ENCODE data around the gene TRAF2.
"Not testable (repeated sequence)": the region's sequence is repeated elsewhere in the genome, so short reads cannot be mapped to it uniquely, and the experiment has no call there.

Gene TRAF2

GRCh38 chr9:136865041-136865767, 21.1 kb upstream of the TRAF2 start:
- intact Hi-C loops (cut with DNase I), result no loop called here
- peak in 1 of 42 donors; percentile 21 for DNase-seq

DNA sequence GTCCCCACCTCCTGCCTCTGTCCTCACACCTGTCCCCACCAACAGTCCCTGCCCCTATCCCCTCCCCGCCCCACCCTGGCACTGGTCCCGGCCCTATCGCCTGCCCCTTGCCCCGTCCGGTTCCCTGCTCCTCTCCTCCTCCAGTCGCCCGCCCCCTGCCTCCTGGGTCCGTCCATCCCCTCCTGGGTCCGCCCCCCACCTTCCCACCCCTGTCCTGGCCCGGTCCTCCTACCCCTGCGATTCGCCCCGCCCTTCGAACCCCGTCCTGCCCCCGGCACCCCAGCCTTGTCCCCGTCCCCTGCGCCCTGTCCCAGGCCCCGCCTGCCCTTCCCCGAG, 20.6 kb upstream of the TRAF2 start:
- DNase-seq, result peak in 1 of 42 donors; percentile 22
- intact Hi-C loops (cut with DNase I), result no loop called here

- intact Hi-C loops (cut with DNase I); DNase-seq: not testable (repeated sequence)
Observed at GRCh38 chr9:136866898-136867421, 19.4 kb upstream of the TRAF2 start.

- intact Hi-C loops (cut with DNase I), result no loop called here
- no peak for DNase-seq
Observed at GRCh38 chr9:136867480-136867879, 18.8 kb upstream of the TRAF2 start.

GRCh38 chr9:136867917-136868316, 18.4 kb upstream of the TRAF2 start:
- intact Hi-C loops (cut with DNase I), result no loop called here

DNA sequence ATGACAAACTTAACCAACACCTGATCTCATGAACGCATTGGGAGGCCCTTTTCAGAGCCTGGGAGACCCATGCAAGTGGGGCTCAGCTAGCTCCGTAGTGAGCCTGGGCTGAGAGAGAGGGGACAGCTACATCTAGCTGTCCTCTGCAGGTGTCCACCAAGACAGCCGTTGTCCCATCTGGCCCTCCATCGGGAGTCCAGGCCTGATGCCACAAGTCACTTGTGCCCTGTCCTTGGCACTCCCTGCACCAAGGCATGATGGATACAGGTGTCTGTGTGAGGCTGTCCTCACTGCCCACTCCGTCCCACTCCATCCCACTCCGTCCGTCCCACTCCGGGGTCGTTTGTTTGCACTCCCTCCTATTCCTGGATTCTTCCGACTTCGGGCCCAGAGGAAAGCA, 17.7 kb upstream of the TRAF2 start:
- DNase-seq, result no peak
- intact Hi-C loops (cut with DNase I), result no loop called here

More at GRCh38 chr9:136867917-136868316, 18.4 kb upstream of the TRAF2 start:
- no peak for DNase-seq

- DNase-seq; intact Hi-C loops (cut with DNase I): not testable (repeated sequence)
Observed at GRCh38 chr9:136869611-136870010, 16.7 kb upstream of the TRAF2 start.

- intact Hi-C loops (cut with DNase I), result no loop called here
- no peak for DNase-seq
Observed at GRCh38 chr9:136875155-136875554, 11.2 kb upstream of the TRAF2 start.

GRCh38 chr9:136876476-136876875, 9.8 kb upstream of the TRAF2 start:
- no peak for DNase-seq

DNA sequence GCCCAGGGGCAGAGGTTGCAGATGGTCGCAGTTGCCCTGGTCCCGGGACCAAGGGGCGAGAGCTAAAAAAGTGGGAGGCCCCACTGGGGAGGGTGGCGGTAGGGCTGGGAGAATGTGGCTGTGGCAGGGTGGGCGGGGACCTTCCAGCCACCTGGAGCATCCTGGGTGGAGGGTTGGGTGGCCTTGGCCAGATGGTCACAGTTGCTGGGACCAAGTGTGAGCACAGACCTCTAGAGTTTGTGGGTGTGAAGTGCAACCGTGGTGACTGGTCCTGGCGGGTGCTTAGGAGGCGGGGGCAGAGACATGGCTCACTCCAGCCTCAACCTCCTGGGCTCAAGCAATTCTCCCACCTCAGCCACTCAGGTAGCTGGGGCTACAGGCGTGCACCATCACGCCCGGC, 5.7 kb upstream of the TRAF2 start:
- intact Hi-C loops (cut with DNase I), result loop anchor here (10.0 kb wide), 1 partner anchor 64 kb away; the partner anchor contains the start of genes C8G and FBXW5

More at GRCh38 chr9:136876476-136876875, 9.8 kb upstream of the TRAF2 start:
- intact Hi-C loops (cut with DNase I), result no loop called here

GRCh38 chr9:136881691-136882108, 4.6 kb upstream of the TRAF2 start:
- intact Hi-C loops (cut with DNase I), result loop anchor here (10.0 kb wide), 1 partner anchor 63 kb away; the partner anchor contains the start of genes C8G and FBXW5
- DNase-seq, result peak in 6 of 42 donors; percentile 11 to 35 (median 24)

More for the DNA sequence above, 5.7 kb upstream of the TRAF2 start:
- DNase-seq, result no peak

- intact Hi-C loops (cut with DNase I), result loop anchor here (10.0 kb wide), 1 partner anchor 62 kb away; the partner anchor contains the start of genes C8G and FBXW5
- DNase-seq, result peak in 2 of 42 donors; percentile 26 to 34
Observed at GRCh38 chr9:136882109-136882946, 4.0 kb upstream of the TRAF2 start.

DNA sequence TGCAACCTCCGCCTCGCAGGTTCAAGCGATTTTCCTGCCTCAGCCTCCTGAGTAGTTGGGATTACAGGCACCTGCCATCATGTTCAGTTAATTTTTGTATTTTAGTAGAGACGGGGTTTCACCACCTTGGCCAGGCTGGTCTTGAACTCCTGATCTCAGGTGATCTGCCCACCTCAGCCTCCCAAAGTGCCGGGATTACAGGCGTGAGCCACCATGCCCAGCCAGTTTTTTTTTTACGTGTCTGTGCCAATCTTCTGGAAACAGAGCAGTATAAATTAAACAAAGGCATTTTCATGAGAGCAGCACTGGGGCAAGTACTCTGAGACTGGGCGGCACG, 3.4 kb upstream of the TRAF2 start:
- intact Hi-C loops (cut with DNase I), result loop anchor here (10.0 kb wide), 1 partner anchor 62 kb away; the partner anchor contains the start of genes C8G and FBXW5
- DNase-seq, result not testable (repeated sequence)

- intact Hi-C loops (cut with DNase I), result loop anchor here (10.0 kb wide), 1 partner anchor 61 kb away; the partner anchor contains the start of genes C8G and FBXW5
Observed at GRCh38 chr9:136883670-136884069, 2.6 kb upstream of the TRAF2 start.

DNA sequence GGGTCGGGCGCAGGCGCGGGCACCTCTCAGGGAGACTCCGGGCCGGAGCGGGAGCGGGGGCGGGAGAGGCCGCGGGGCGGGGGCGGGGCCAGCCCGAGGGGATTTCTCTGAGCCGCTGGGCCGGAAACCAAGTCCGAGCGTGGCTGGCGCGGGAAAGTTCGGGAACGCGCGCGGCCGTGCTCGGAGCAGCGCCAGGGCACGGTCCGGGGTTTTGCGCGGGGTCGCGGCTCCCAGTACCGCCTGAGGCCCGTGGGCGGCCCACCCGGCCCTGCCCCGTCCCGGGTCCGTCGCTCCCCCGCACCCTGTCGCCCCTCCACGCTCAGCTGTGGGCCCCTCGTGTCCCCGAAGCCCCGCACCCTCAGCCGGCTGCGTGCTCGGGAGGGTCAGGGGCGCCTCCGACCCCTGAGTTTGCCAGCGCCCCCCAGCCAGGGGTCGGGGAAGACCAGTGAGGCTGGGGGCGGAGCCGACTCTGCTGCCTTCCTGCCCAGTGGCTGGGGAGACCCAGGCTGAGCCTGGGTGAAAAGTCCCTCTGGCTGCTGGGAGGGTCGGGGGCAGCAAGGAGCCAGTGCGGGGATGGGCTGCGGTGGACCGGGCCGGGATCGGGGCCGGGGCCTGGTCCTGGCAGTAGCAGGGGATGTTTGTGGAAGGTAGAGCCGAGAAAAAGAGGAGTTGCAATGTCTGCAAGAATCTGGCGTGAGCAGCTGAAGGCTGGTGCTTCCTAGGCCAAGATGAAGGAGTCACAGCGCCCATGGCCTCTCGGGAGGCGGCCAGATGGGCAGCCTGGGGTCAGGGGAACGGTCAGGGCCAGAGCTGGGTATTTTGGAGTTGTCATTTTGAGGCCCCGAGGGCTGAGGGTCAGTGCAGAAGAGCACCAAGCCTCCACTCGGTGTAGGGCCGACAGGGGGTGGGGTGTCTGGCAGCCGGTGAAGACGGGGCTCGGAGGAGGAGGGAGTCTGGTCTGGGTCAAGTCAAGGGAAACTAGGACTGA, 588 bp downstream of the TRAF2 start:
- peak in 3 of 42 donors; percentile 18 to 35 (median 23) for DNase-seq
- intact Hi-C loops (cut with DNase I), result loop anchor here (10.0 kb wide), 1 partner anchor 58 kb away; the partner anchor contains the start of genes C8G and FBXW5

More at GRCh38 chr9:136883670-136884069, 2.6 kb upstream of the TRAF2 start:
- not testable (repeated sequence) for DNase-seq

DNA sequence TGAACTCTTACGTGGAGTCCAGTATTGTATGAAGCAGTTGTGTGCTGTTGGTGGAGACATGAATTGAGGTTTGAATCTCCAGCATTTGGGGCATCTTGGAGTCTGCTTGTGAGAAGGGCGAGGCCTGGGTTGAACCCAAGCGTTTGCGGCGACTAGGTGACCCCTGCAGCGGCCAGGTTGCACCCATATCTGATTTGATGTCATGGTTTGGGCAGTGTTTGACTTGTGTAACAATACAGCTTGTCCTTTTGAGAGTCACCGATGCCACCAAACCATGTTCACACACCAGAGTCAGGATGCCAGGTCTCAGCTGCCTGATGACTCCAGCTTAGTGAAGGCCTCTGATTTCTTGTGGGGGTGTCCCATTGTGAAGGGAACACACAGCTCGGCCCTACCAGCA, 2.1 kb downstream of the TRAF2 start:
- intact Hi-C loops (cut with DNase I), result loop anchor here (10.0 kb wide), 1 partner anchor 56 kb away; the partner anchor contains the start of genes C8G and FBXW5
- no peak for DNase-seq

DNA sequence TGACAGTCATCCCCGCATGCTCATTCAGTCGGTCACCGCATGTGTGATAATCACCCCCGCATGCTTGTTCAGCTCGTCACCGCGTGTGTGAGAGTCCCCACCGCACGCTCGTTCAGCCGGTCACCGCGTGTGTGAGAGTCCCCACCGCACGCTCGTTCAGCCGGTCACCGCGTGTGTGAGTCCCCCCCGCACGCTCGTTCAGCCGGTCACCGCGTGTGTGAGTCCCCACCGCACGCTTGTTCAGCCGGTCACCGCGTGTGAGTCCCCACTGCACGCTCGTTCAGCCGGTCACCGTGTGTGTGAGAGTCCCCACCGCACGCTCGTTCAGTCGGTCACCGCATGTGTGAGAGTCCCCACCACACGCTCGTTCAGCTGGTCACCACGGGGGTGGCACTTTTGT, 3.5 kb downstream of the TRAF2 start:
- DNase-seq, result no peak
- intact Hi-C loops (cut with DNase I), result loop anchor here (10.0 kb wide), 1 partner anchor 55 kb away; the partner anchor contains the start of genes C8G and FBXW5

DNA sequence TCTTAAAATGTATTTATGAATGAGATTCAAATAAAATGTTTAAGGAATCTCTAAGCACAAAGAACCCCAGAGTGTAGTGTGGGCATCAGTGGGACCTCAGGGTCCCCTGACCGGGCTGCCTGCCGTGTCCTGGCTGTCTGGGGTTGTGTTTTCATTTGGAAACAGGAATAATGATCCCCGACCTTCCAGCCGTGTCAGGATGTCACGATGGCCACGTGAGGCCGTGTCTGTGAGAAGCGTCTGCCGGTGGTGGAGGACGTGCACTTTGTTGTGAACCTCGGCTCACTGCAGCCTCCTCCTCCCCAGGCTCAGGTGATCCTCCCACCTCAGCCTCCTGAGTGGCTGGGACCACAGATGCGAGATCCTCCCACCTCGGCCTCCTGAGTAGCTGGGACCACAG, 4.3 kb downstream of the TRAF2 start:
- DNase-seq, result no peak
- intact Hi-C loops (cut with DNase I), result no loop called here
